Stimulated activated CD8-positive, alpha-beta memory T cell treated with anti-CD3 and anti-CD28 coated beads, Interleukin-4, amount 100 ng/mL, for 24 hours (primary cell): ENCODE results near the gene RPP21.

Experiments used
- DNase-seq: peaks from one replicate; pipeline ENCODE4 v3.0.0-alpha.2; 2020; ENCODE audit warnings: low read depth

Gene RPP21

DNA sequence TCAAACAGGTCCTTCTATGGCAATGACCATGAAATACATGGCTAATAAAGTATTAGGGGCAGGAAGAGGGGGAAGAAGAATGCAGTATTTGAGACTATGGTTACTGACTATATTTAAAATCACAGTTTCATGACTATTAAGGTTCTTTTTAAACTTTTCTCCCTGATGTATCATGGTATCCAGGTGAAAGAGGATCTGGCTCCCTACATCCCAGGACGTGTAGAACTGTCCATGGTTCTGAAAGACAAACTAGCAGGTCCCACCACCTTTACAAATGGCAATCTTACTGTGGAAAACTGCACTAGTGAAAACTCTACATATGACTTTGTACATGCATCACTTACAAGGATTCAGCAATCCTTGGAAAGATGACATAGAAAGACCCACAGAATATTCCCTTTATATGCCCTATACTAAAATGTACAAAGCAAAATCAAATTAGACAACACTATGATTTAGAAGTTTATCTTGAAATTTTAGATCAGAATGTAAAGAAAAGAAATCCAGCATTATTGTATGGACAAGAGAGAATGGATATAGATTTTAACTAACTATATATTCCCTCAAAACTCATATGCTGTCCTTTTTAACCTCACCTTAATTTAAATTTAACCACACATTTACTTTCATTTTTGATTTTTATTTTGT lies 33.5 kb downstream of the RPP21 start:
- no peak for DNase-seq

- DNase-seq, result no peak
Observed at GRCh38 chr6:30380464-30380863, 35.5 kb downstream of the RPP21 start.

DNA sequence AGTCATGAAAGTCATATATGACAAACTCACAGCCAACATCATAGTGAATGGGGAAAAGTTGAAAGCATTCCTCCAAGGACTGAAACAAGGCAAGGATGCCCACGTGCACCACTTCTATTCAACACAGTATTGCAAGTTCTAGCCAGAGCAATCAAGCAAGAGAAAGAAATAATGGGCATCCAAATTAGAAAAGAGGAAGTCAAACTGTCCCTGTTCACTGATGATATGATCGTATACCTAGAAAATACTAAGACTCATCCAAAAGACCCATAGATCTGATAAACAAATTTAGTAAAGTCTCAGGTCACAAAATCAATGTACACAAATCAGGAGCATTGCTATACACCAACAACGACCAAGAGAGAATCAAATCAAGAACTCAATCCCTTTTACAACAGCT lies 41.2 kb downstream of the RPP21 start:
- DNase-seq, result no peak

- DNase-seq, result no peak
Observed at GRCh38 chr6:30391240-30391639, 46.3 kb downstream of the RPP21 start.

- DNase-seq, result no peak
Observed at GRCh38 chr6:30394139-30394538, 49.2 kb downstream of the RPP21 start.
